ENCODE data around the gene SIK1. TPM values are rescaled to one million over a fixed set of nuclear protein-coding genes. Genes with fewer than 3 reads are reported as not detected.

The SIK1 gene
- total RNA-seq, 1 experiment from 2014 or later, result 5.7 TPM

DNA sequence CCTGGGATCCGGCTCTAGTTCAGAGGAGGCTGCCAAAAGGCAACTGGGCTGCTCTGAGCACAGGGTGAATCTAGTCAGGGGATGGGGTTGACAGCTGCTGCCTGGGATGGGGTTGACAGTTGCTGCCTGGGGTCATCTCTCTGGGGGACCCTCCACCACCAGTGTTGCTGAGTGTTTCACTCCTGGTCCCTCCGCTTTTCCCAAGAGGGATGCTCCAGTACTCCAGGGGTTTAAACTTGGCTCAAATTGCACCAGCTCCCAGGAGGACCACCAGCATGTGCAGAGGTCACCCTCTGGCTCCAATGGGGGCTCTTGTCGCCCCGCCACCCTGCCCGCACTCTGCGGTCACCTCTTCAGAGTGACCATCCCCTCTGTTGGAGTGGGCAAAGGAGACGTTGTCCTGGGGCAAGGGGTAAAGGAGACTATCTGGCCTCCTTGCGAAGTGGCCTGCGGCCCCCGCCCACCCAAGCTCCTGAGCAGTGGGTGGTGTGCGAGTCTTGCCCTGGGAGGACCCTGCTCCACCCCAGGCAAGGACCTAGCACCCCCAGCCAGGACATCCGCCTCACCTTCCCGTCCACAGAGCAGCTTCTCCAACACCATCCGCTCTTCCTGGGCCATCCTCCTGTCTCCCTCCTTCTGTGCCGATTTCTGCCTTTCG is 52.6 kb downstream of the SIK1 start:
- no peak overlapping the region for H3K4me2 ChIP-seq (ENCODE audit: insufficient read depth, insufficient read length, low read length)
- no peak overlapping the region for H2AFZ ChIP-seq (ENCODE audit: low read length)
- H3K79me2 ChIP-seq (ENCODE audit: insufficient read depth, low read length), result no peaks in the 10 kb centered on the region
- no peak overlapping the region; the same call in 1 of the 2 replicates for H3K4ac ChIP-seq (ENCODE audit: low read depth, low read length)
- H4K8ac ChIP-seq (replicated peaks; ENCODE audit: insufficient read length, low read depth, low read length), result no peak overlapping the region
- no peak for DNase-seq
- H3K23ac ChIP-seq (ENCODE audit: insufficient read length, low read depth, low read length), result no peak overlapping the region
- H2AK5ac ChIP-seq (ENCODE audit: insufficient read length, low read length), result no peak overlapping the region
- H2BK20ac ChIP-seq (ENCODE audit: low read depth, low read length, poor library complexity, severe bottlenecking), result no peak overlapping the region
- no peak overlapping the region for H3K4me3 Mint-ChIP-seq
- no peaks in the 10 kb centered on the region for H4K20me1 ChIP-seq (ENCODE audit: control insufficient read depth, insufficient read depth, insufficient read length)
- no peak overlapping the region for H2BK15ac ChIP-seq (ENCODE audit: low read depth, low read length)
- no peak overlapping the region for H3K14ac ChIP-seq (ENCODE audit: insufficient read depth, low read length)
- TF ChIP-seq, protein P1, sequence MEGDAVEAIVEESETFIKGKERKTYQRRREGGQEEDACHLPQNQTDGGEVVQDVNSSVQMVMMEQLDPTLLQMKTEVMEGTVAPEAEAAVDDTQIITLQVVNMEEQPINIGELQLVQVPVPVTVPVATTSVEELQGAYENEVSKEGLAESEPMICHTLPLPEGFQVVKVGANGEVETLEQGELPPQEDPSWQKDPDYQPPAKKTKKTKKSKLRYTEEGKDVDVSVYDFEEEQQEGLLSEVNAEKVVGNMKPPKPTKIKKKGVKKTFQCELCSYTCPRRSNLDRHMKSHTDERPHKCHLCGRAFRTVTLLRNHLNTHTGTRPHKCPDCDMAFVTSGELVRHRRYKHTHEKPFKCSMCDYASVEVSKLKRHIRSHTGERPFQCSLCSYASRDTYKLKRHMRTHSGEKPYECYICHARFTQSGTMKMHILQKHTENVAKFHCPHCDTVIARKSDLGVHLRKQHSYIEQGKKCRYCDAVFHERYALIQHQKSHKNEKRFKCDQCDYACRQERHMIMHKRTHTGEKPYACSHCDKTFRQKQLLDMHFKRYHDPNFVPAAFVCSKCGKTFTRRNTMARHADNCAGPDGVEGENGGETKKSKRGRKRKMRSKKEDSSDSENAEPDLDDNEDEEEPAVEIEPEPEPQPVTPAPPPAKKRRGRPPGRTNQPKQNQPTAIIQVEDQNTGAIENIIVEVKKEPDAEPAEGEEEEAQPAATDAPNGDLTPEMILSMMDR (conservative IDR thresholded peaks at IDR 0.05), result no peak
- H3K27me3 ChIP-seq (ENCODE audit: insufficient read depth, low read length), result no peaks in the 10 kb centered on the region
- no peak overlapping the region for H3K27ac Mint-ChIP-seq
- no CpG with 5 or more reads among the region's 16 CpGs for WGBS (ENCODE audit: extremely low coverage, insufficient read length, low lambda C conversion rate)
- no peaks in the 10 kb centered on the region for H3K36me3 Mint-ChIP-seq (ENCODE audit: insufficient read depth in 1 of 3, low read depth in 3 of 3)
- no peak overlapping the region for H3K18ac ChIP-seq (ENCODE audit: insufficient read length, low read depth, low read length)
- no peak overlapping the region for H4K5ac ChIP-seq (ENCODE audit: insufficient read length, low read depth, low read length)
- no peak overlapping the region for H3K56ac ChIP-seq (ENCODE audit: insufficient read length, low read depth, low read length)
- H2BK5ac ChIP-seq (ENCODE audit: insufficient read length, low read length), result no peak overlapping the region
- no peaks in the 10 kb centered on the region for H3K9me3 Mint-ChIP-seq
- peaks cover 4% of the 10 kb centered on the region; the same call in 1 of the 2 replicates for H3K4me1 ChIP-seq (ENCODE audit: insufficient read depth, low read length)
- H3K23me2 ChIP-seq (ENCODE audit: insufficient read length, low read depth, low read length, poor library complexity, severe bottlenecking), result no peaks in the 10 kb centered on the region
- no peaks in the 10 kb centered on the region for H3K9me3 ChIP-seq (ENCODE audit: control insufficient read depth, low read depth, low read length)
- H3K9ac ChIP-seq (ENCODE audit: extremely low read depth, insufficient read length, low read length), result no peak overlapping the region
- H3K79me1 ChIP-seq (ENCODE audit: insufficient read depth, low read depth, low read length, poor library complexity, severe bottlenecking), result no peaks in the 10 kb centered on the region
- H3K4me1 Mint-ChIP-seq, result peaks cover 23 to 27% of the 10 kb centered on the region in 2 experiments
- H2BK12ac ChIP-seq (ENCODE audit: insufficient read length, low read depth, low read length), result no peak overlapping the region
- H2BK120ac ChIP-seq (ENCODE audit: low read depth, low read length, poor library complexity, severe bottlenecking), result no peak overlapping the region
- peak overlapping the region; percentile 5 for H4K91ac ChIP-seq (ENCODE audit: insufficient read length, low read depth, low read length)
- H3K27ac ChIP-seq (ENCODE audit: insufficient read length, low read depth, low read length), result no peak overlapping the region
- no peak overlapping the region for H3T11ph ChIP-seq (ENCODE audit: low read length)
- H3K27me3 Mint-ChIP-seq (ENCODE audit: low read depth), result no peaks in the 10 kb centered on the region

Measured in H9 (cell line).